OCI-LY3 (cell line): ENCODE data around the gene KCNA1.

Experiments
- H2AFZ ChIP-seq: fragments of 200-600, 300-600 bp; shearing (Covaris generic); 2 replicates; pipeline ENCODE4 v1.6.0; 2014; ENCODE audit warnings: antibody characterized with exemption, low read depth, low read length
- H3K27ac ChIP-seq: fragments of 200-600, 300-600 bp; sonication (generic); 2 replicates; pipeline ENCODE4 v1.5.1; 2014; ENCODE audit warnings: mild to moderate bottlenecking, low read length, moderate library complexity, mixed read lengths
- H3K27me3 ChIP-seq: fragments of 200-600, 300-600 bp; sonication (generic); 2 replicates; pipeline ENCODE4 v1.6.1; 2014; ENCODE audit warnings: low read depth, low read length, mixed read lengths
- H3K36me3 ChIP-seq: fragments of 200-600, 300-600 bp; sonication (generic); replicated peaks from 2 replicates; pipeline ENCODE3; 2014; ENCODE audit warnings: low read depth, low read length, mixed read lengths
- H3K4me1 ChIP-seq: fragments of 300-600, 200-600 bp; sonication (generic); 2 replicates; pipeline ENCODE4 v1.6.1; 2014; ENCODE audit warnings: low read length, mixed read lengths
- H3K4me2 ChIP-seq: fragments of 200-600, 300-600 bp; sonication (generic); 2 replicates; pipeline ENCODE4 v1.6.1; 2014; ENCODE audit warnings: low read length, mixed read lengths
- H3K4me3 ChIP-seq: fragments of 300-600, 200-600 bp; sonication (generic); 2 replicates; pipeline ENCODE4 v1.5.1; 2014; ENCODE audit warnings: antibody characterized with exemption, mild to moderate bottlenecking, low read length, moderate library complexity
- H3K79me2 ChIP-seq: fragments of 300-600, 200-600 bp; shearing (Covaris generic); 2 replicates; pipeline ENCODE4 v1.6.1; 2014; ENCODE audit warnings: mild to moderate bottlenecking, low read length, mixed read lengths
- H3K9ac ChIP-seq: fragments of 300-600, 200-600 bp; shearing (Covaris generic); 2 replicates; pipeline ENCODE4 v1.6.0; 2014; ENCODE audit warnings: mild to moderate bottlenecking, low read length, moderate library complexity
- H3K9me3 ChIP-seq: fragments of 200-600, 300-600 bp; shearing (Covaris generic); 2 replicates; pipeline ENCODE4 v1.6.1; 2014; ENCODE audit warnings: low read length, mixed read lengths; ENCODE audit not compliant: insufficient read depth
- H4K20me1 ChIP-seq: fragments of 200-600, 300-600 bp; sonication (generic); 2 replicates; pipeline ENCODE4 v1.6.1; 2016; ENCODE audit warnings: low read length, mixed read lengths; ENCODE audit not compliant: insufficient read depth
- CTCF ChIP-seq: fragments of 200-600, 300-600 bp; sonication (generic); IDR thresholded peaks from 2 replicates; pipeline ENCODE4 v1.5.1; 2014; ENCODE audit warnings: antibody characterized with exemption, low read length, low read depth
- EZH2phosphoT487 ChIP-seq: fragments of 200-600 bp; shearing (Covaris generic); IDR thresholded peaks from 2 replicates; pipeline ENCODE4 v1.6.1; 2018; ENCODE audit warnings: antibody characterized with exemption, mixed run types, low read depth

KCNA1 gene

GRCh38 chr12:4934407-4935035, 24.8 kb downstream of the KCNA1 start:
- no peak overlapping the region for H3K9ac ChIP-seq
- no peak overlapping the region for H3K4me3 ChIP-seq
- TF ChIP-seq CTCF (no peak), EZH2phosphoT487 (no peak)
- no peak overlapping the region for H2AFZ ChIP-seq
- no peaks in the 10 kb centered on the region for H3K4me1 ChIP-seq
- H3K79me2 ChIP-seq, result no peaks in the 10 kb centered on the region
- H3K27me3 ChIP-seq, result peaks cover 47% of the 10 kb centered on the region
- H3K36me3 ChIP-seq, result no peaks in the 10 kb centered on the region
- H3K9me3 ChIP-seq, result no peaks in the 10 kb centered on the region
- no peaks in the 10 kb centered on the region for H4K20me1 ChIP-seq
- H3K27ac ChIP-seq, result no peak overlapping the region
- no peak overlapping the region for H3K4me2 ChIP-seq

- Histone ChIP-seq H4K20me1 (no peaks in the 10 kb centered on the region), H2AFZ (no peak overlapping the region), H3K4me3 (no peak overlapping the region), H3K4me1 (no peaks in the 10 kb centered on the region), H3K9me3 (no peaks in the 10 kb centered on the region), H3K4me2 (no peak overlapping the region), H3K36me3 (no peaks in the 10 kb centered on the region), H3K9ac (no peak overlapping the region), H3K27ac (no peak overlapping the region), H3K79me2 (no peaks in the 10 kb centered on the region), H3K27me3 (peaks cover 46% of the 10 kb centered on the region)
- TF ChIP-seq EZH2phosphoT487 (no peak), CTCF (no peak)
These were observed 29.2 kb downstream of the KCNA1 start for GRCh38 chr12:4938900-4939299.

- Histone ChIP-seq H3K9me3 (no peaks in the 10 kb centered on the region), H3K4me1 (no peaks in the 10 kb centered on the region), H3K4me3 (no peak overlapping the region), H4K20me1 (no peaks in the 10 kb centered on the region), H3K9ac (no peak overlapping the region), H3K79me2 (no peaks in the 10 kb centered on the region), H3K4me2 (no peak overlapping the region), H3K36me3 (no peaks in the 10 kb centered on the region), H3K27me3 (peaks cover 41% of the 10 kb centered on the region), H2AFZ (no peak overlapping the region), H3K27ac (no peak overlapping the region)
- TF ChIP-seq CTCF, result no peak
- no peak for TF ChIP-seq EZH2phosphoT487
These were observed 29.8 kb downstream of the KCNA1 start for GRCh38 chr12:4939418-4940023.

- Histone ChIP-seq H2AFZ (no peak overlapping the region), H3K4me3 (no peak overlapping the region), H3K4me2 (no peak overlapping the region), H3K9ac (no peak overlapping the region), H3K27ac (no peak overlapping the region), H3K27me3 (peaks cover 29% of the 10 kb centered on the region), H3K9me3 (no peaks in the 10 kb centered on the region), H3K4me1 (no peaks in the 10 kb centered on the region), H4K20me1 (no peaks in the 10 kb centered on the region), H3K79me2 (no peaks in the 10 kb centered on the region), H3K36me3 (no peaks in the 10 kb centered on the region)
- TF ChIP-seq EZH2phosphoT487 (no peak), CTCF (no peak)
These were observed 33.6 kb downstream of the KCNA1 start for GRCh38 chr12:4943067-4943937.
